ENCODE measurements around the gene PAK6. TPM values are rescaled to one million over a fixed set of nuclear protein-coding genes. Genes with fewer than 3 reads are reported as not detected.

PAK6 gene
- polyA plus RNA-seq, 1 of the 3 experiments (the other 2 are of a cell fraction): 0.07 TPM

- no peak for TF ChIP-seq CTCF (IDR thresholded peaks at IDR 0.05)
- no peak for TF ChIP-seq USF1 (IDR thresholded peaks at IDR 0.05; ENCODE audit: borderline replicate concordance, low read depth)
- TF ChIP-seq TEAD4 (IDR thresholded peaks at IDR 0.05; ENCODE audit: borderline replicate concordance, insufficient read depth): no peak
- TF ChIP-seq RXRA (IDR thresholded peaks at IDR 0.05; ENCODE audit: borderline replicate concordance, low read depth): no peak
- no peak for TF ChIP-seq REST (IDR thresholded peaks at IDR 0.05; ENCODE audit: low read depth, low read length)
- no peak for TF ChIP-seq JUND (IDR thresholded peaks at IDR 0.05)
- no peak for TF ChIP-seq FOXM1 (IDR thresholded peaks at IDR 0.05; ENCODE audit: low read depth)
- TF ChIP-seq MEF2A (IDR thresholded peaks at IDR 0.05; ENCODE audit: borderline replicate concordance, low read depth): no peak
Observed at GRCh38 chr15:40292246-40292645, 53.4 kb downstream of the PAK6 start (continued).

GRCh38 chr15:40293006-40293405, 54.1 kb downstream of the PAK6 start:
- no peak for DNase-seq
- CTCF ChIA-PET: interaction anchor here (4.8 to 66.3 kb wide), 3 partner anchors 9 to 49 kb away, joined by 29 to 2194 read pairs (median 210); partner anchors contain the start of genes CCDC9B, DISP2, INAFM2 and PHGR1
- no peak for TF ChIP-seq FOXJ3 (CRISPR knock-in tag; IDR thresholded peaks at IDR 0.05)
- no peak for TF ChIP-seq RXRA (IDR thresholded peaks at IDR 0.05; ENCODE audit: borderline replicate concordance, low read depth)
- no peak for TF ChIP-seq CHD2 (IDR thresholded peaks at IDR 0.05; ENCODE audit: low read length, partially characterized antibody)
- TF ChIP-seq EP300 (IDR thresholded peaks at IDR 0.05; ENCODE audit: borderline replicate concordance in 1 of 2, low read depth in 1 of 2, low read length in 1 of 2): no peak
- TF ChIP-seq RAD21 (IDR thresholded peaks at IDR 0.05; ENCODE audit: low read length): no peak
- no peak for TF ChIP-seq CTCF (IDR thresholded peaks at IDR 0.05)
- no peak for TF ChIP-seq ZBTB33 (IDR thresholded peaks at IDR 0.05; ENCODE audit: borderline replicate concordance, low read depth)
- no peak for TF ChIP-seq SMC3 (IDR thresholded peaks at IDR 0.05; ENCODE audit: low read depth, low read length)
- no peak for TF ChIP-seq YY1 (IDR thresholded peaks at IDR 0.05; ENCODE audit: low read depth)
- TF ChIP-seq ELF1 (IDR thresholded peaks at IDR 0.05): no peak
- TF ChIP-seq FOXM1 (IDR thresholded peaks at IDR 0.05; ENCODE audit: low read depth): no peak
- no peak for TF ChIP-seq MAX (IDR thresholded peaks at IDR 0.05; ENCODE audit: low read depth)
- TF ChIP-seq TAF1 (IDR thresholded peaks at IDR 0.05; ENCODE audit: borderline replicate concordance, low read depth, low read length): no peak
- no peak for TF ChIP-seq IRF3 (IDR thresholded peaks at IDR 0.05; ENCODE audit: low read depth, low read length)

More at GRCh38 chr15:40293006-40293405, 54.1 kb downstream of the PAK6 start:
- Histone ChIP-seq H3K4me1 (ENCODE audit: control insufficient read depth in 1 of 2, insufficient read depth in 2 of 2, low read depth in 1 of 2, low read length in 1 of 2) (peaks cover 0 to 23% of the 10 kb centered on the region in 2 experiments; a peak in 1 of 4 replicates), H3F3A (replicated peaks; ENCODE audit: insufficient read depth) (no peaks in the 10 kb centered on the region), H3K9me3 (no peaks in the 10 kb centered on the region), H3K36me3 (replicated peaks in 1 of 2; ENCODE audit: control insufficient read depth in 1 of 2, insufficient read depth in 2 of 2, low read length in 1 of 2) (no peaks in the 10 kb centered on the region), H2AFZ (ENCODE audit: low read depth) (no peak overlapping the region), H3K79me2 (ENCODE audit: insufficient read depth) (no peaks in the 10 kb centered on the region), H3K9ac (no peak overlapping the region), H3K9me2 (no peaks in the 10 kb centered on the region), H3K4me3 (ENCODE audit: low read depth in 2 of 2, low read length in 1 of 2) (no peak overlapping the region), H3K27ac (ENCODE audit: low read depth in 2 of 2, low read length in 1 of 2) (no peak overlapping the region), H3K27me3 (ENCODE audit: insufficient read depth) (peaks cover 5% of the 10 kb centered on the region; the same call in 1 of the 2 replicates), H4K20me1 (ENCODE audit: insufficient read depth) (no peaks in the 10 kb centered on the region), H3K4me2 (no peak overlapping the region)
- POLR2A ChIA-PET: no interaction called here
